GM19043 (cell line): Measurements from ENCODE around the gene PCBP2.
A peak's percentile ranks its signal among the peaks of the same experiment; 100 is the strongest.

Source experiments
- ATAC-seq: cut with Tn5 transposase; IDR thresholded peaks from one replicate; pipeline ENCODE4 v1.9.1; 2021; ENCODE audit warnings: low read depth; ENCODE audit not compliant: unreplicated experiment

Gene PCBP2

GRCh38 chr12:53506450-53506785, 54.5 kb downstream of the PCBP2 start:
- ATAC-seq: no peak

GRCh38 chr12:53506881-53507602, 55.1 kb downstream of the PCBP2 start, which contains the start of gene NPFF:
NPFF (minus strand) TSS chr12:53507484; CDS start chr12:53507474, 10 bp downstream.
- no peak for ATAC-seq

- ATAC-seq: no peak
These were observed 55.6 kb downstream of the PCBP2 start for GRCh38 chr12:53507603-53507885.

- ATAC-seq: peak; percentile 92
These were observed 56.8 kb downstream of the PCBP2 start for GRCh38 chr12:53508534-53509170.

GRCh38 chr12:53510181-53510812, 58.4 kb downstream of the PCBP2 start:
- ATAC-seq: no peak

GRCh38 chr12:53513712-53514410, 62.0 kb downstream of the PCBP2 start:
- no peak for ATAC-seq

GRCh38 chr12:53514628-53515290, 62.9 kb downstream of the PCBP2 start:
- no peak for ATAC-seq

GRCh38 chr12:53515291-53515680, 63.4 kb downstream of the PCBP2 start:
- no peak for ATAC-seq

GRCh38 chr12:53516758-53517455, 65.0 kb downstream of the PCBP2 start:
- no peak for ATAC-seq

- ATAC-seq: no peak
These were observed 66.5 kb downstream of the PCBP2 start for GRCh38 chr12:53518381-53518780.

GRCh38 chr12:53523131-53523530, 71.2 kb downstream of the PCBP2 start:
- no peak for ATAC-seq

- no peak for ATAC-seq
These were observed 72.6 kb downstream of the PCBP2 start for GRCh38 chr12:53524476-53524875.

- ATAC-seq: no peak
These were observed 78.2 kb downstream of the PCBP2 start for GRCh38 chr12:53530061-53530460.
